OCI-LY1 (cell line): ENCODE data around the gene NR1H2.

Experiments used
- H2AFZ ChIP-seq: fragments of 200-600 bp; sonication (generic), shearing (Covaris generic); 2 replicates; pipeline ENCODE4 v1.6.0; 2014; ENCODE audit warnings: antibody characterized with exemption, mild to moderate bottlenecking, low read length
- H3F3A ChIP-seq: fragments of 200-600 bp; sonication (generic), shearing (Covaris generic); 2 replicates; pipeline ENCODE4 v1.6.0; 2014; ENCODE audit warnings: mild to moderate bottlenecking, antibody characterized with exemption, low read length, moderate library complexity; ENCODE audit not compliant: insufficient read depth
- H3K27ac ChIP-seq: fragments of 200-600 bp; sonication (generic); 2 replicates; pipeline ENCODE4 v1.5.1; 2014; ENCODE audit warnings: low read length, mixed run types, mild to moderate bottlenecking, low read depth; ENCODE audit not compliant: poor library complexity, severe bottlenecking
- H3K27me3 ChIP-seq: fragments of 200-600 bp; sonication (generic); 2 replicates; pipeline ENCODE4 v1.6.0; 2014; ENCODE audit warnings: antibody characterized with exemption, mild to moderate bottlenecking, low read length, moderate library complexity; ENCODE audit not compliant: insufficient read depth
- H3K36me3 ChIP-seq: fragments of 200-600 bp; sonication (generic); 2 replicates; pipeline ENCODE4 v1.6.1; 2014; ENCODE audit warnings: mild to moderate bottlenecking, antibody characterized with exemption, low read length, moderate library complexity, mixed read lengths; ENCODE audit not compliant: insufficient read depth
- H3K4me1 ChIP-seq: fragments of 200-600 bp; sonication (generic); 2 replicates; pipeline ENCODE4 v1.5.1; 2014; ENCODE audit warnings: mild to moderate bottlenecking, low read length, moderate library complexity; ENCODE audit not compliant: insufficient read depth, severe bottlenecking
- H3K4me2 ChIP-seq: fragments of 200-600 bp; sonication (generic), shearing (Covaris generic); 2 replicates; pipeline ENCODE4 v1.6.1; 2014; ENCODE audit warnings: low read length
- H3K4me3 ChIP-seq: fragments of 200-600 bp; sonication (generic); 2 replicates; pipeline ENCODE4 v1.5.1; 2014; ENCODE audit warnings: low read length, low read depth, mild to moderate bottlenecking, mixed read lengths; ENCODE audit not compliant: poor library complexity, severe bottlenecking
- H3K79me2 ChIP-seq: fragments of 200-600 bp; shearing (Covaris generic); 2 replicates; pipeline ENCODE4 v1.6.1; 2016; ENCODE audit warnings: mixed run types, low read length, mixed read lengths; ENCODE audit not compliant: insufficient read depth
- H3K9ac ChIP-seq: fragments of 200-600 bp; sonication (generic), shearing (Covaris generic); 2 replicates; pipeline ENCODE4 v1.6.1; 2014; ENCODE audit warnings: mild to moderate bottlenecking, low read length, mixed read lengths
- H3K9me2 ChIP-seq: fragments of 200-600 bp; sonication (generic), shearing (Covaris generic); 2 replicates; pipeline ENCODE4 v1.6.1; 2014; ENCODE audit warnings: low read depth, mild to moderate bottlenecking, low read length, mixed read lengths
- H3K9me3 ChIP-seq: fragments of 200-600 bp; shearing (Covaris generic); 2 replicates; pipeline ENCODE4 v1.6.1; 2014; ENCODE audit warnings: low read length, mixed read lengths
- H4K20me1 ChIP-seq: fragments of 200-600 bp; sonication (generic), shearing (Covaris generic); 2 replicates; pipeline ENCODE4 v1.6.0; 2016; ENCODE audit warnings: mild to moderate bottlenecking, low read length; ENCODE audit not compliant: insufficient read depth
- CTCF ChIP-seq: fragments of 200-600 bp; sonication (generic), shearing (Covaris generic); IDR thresholded peaks from 2 replicates; pipeline ENCODE4 v1.5.1; 2017; ENCODE audit warnings: mild to moderate bottlenecking, antibody characterized with exemption, low read length, moderate library complexity, mixed read lengths
- EZH2 ChIP-seq: fragments of 200-600 bp; sonication (generic), shearing (Covaris generic); IDR thresholded peaks from 2 replicates; pipeline ENCODE4 v1.8.0; 2017; ENCODE audit warnings: borderline replicate concordance, mixed run types, mild to moderate bottlenecking, antibody characterized with exemption, low read length, moderate library complexity, mixed read lengths

The NR1H2 gene

GRCh38 chr19:50418176-50419021, 42.1 kb downstream of the NR1H2 start, which contains the start of gene SPIB:
SPIB (plus strand) TSS chr19:50418938; CDS start chr19:50418963, 25 bp downstream.
- Histone ChIP-seq H3K9me2 (no peaks in the 10 kb centered on the region), H3K9me3 (no peaks in the 10 kb centered on the region), H3F3A (no peaks in the 10 kb centered on the region; the same call in 1 of the 2 replicates), H3K4me3 (peak within 1 kb of the TSS; percentile 85), H3K36me3 (peaks cover 53% of the 10 kb centered on the region), H3K79me2 (peaks cover 10% of the 10 kb centered on the region), H2AFZ (no peak within 1 kb of the TSS), H3K4me2 (peak within 1 kb of the TSS; percentile 78), H3K27ac (peak within 1 kb of the TSS; percentile 95), H3K9ac (peak within 1 kb of the TSS; percentile 95), H3K4me1 (peaks cover 63% of the 10 kb centered on the region), H4K20me1 (no peaks in the 10 kb centered on the region), H3K27me3 (no peaks in the 10 kb centered on the region)
- no peak for TF ChIP-seq CTCF
- TF ChIP-seq EZH2 = no peak

- H2AFZ ChIP-seq = no peak overlapping the region
- H3K79me2 ChIP-seq = peaks cover 10% of the 10 kb centered on the region
- no peaks in the 10 kb centered on the region; the same call in 1 of the 2 replicates for H3F3A ChIP-seq
- peak overlapping the region; percentile 95 for H3K27ac ChIP-seq
- peak overlapping the region; percentile 85 for H3K4me3 ChIP-seq
- no peaks in the 10 kb centered on the region for H4K20me1 ChIP-seq
- H3K9ac ChIP-seq = peak overlapping the region; percentile 95
- H3K9me2 ChIP-seq = no peaks in the 10 kb centered on the region
- TF ChIP-seq EZH2 = no peak
- no peak for TF ChIP-seq CTCF
- peaks cover 63% of the 10 kb centered on the region for H3K4me1 ChIP-seq
- H3K27me3 ChIP-seq = no peaks in the 10 kb centered on the region
- H3K9me3 ChIP-seq = no peaks in the 10 kb centered on the region
- H3K4me2 ChIP-seq = peak overlapping the region; percentile 78
- peaks cover 53% of the 10 kb centered on the region for H3K36me3 ChIP-seq
These were observed 42.8 kb downstream of the NR1H2 start for GRCh38 chr19:50419022-50419579.

GRCh38 chr19:50419580-50420035, 43.4 kb downstream of the NR1H2 start:
- TF ChIP-seq CTCF (no peak), EZH2 (no peak)
- Histone ChIP-seq H3K4me1 (peaks cover 60% of the 10 kb centered on the region), H3K36me3 (peaks cover 52% of the 10 kb centered on the region), H3K27ac (peak overlapping the region; percentile 95), H3K27me3 (no peaks in the 10 kb centered on the region), H3K4me2 (peak overlapping the region; percentile 78), H3K79me2 (peaks cover 10% of the 10 kb centered on the region), H3K9ac (peak overlapping the region; percentile 95), H3F3A (no peaks in the 10 kb centered on the region; the same call in 1 of the 2 replicates), H3K9me3 (no peaks in the 10 kb centered on the region), H4K20me1 (no peaks in the 10 kb centered on the region), H3K4me3 (peak overlapping the region; percentile 85), H3K9me2 (no peaks in the 10 kb centered on the region), H2AFZ (no peak overlapping the region)
